ENCODE results near the gene CLDN24. TPM values are rescaled to one million over a fixed set of nuclear protein-coding genes. Genes with fewer than 3 reads are reported as not detected.

CLDN24 gene
- not detected for polyA plus RNA-seq (ENCODE audit: insufficient read length in 4 of 4)

DNA sequence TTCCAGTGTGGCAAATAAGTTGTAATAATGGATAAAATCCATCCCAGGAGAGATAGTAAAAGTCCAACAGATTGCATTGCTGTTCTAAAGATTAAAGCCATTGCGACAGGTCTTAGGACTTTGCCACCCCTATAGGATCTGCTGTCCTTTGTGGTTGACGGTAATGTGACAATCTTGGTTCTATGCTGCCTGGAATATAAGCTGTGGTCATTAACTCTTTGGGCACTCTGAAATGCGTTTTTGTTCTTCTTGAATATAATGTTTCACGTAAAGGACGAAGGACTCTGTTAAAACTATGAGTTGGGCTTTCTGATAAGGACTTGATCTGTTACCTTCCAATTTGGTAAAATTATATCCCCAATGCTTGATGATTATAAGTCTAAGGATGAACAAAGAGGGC lies at the start of gene CLDN24:
TSS of gene CLDN24 (minus strand) at position 101 of the 400 bp plus-strand sequence. CDS start at position 101, 0 bp downstream.
- DNase-seq (ENCODE audit: low read depth in 4 of 4, low spot score in 3 of 4): no peak

DNA sequence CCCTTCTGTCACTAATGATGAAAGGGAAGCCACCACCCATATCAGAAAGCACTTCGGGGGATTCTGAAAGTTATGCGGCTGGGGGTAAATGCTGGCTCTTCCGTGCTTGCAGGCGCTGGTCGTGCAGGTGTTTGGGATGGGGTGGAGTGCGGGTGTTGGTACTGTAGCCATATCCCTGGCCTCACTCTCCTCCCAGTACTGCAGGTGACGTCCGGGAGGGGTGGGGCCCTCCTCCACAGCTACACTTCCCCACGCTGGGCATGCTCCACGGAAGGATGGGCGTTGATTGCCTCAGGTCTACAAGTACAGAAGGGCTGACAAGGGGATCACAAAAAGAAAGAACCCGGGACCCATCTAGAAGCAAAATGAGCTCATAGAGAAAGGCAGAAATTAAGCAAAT lies 48.6 kb upstream of the CLDN24 start:
- DNase-seq (ENCODE audit: low read depth in 4 of 4, low spot score in 3 of 4): no peak

DNA sequence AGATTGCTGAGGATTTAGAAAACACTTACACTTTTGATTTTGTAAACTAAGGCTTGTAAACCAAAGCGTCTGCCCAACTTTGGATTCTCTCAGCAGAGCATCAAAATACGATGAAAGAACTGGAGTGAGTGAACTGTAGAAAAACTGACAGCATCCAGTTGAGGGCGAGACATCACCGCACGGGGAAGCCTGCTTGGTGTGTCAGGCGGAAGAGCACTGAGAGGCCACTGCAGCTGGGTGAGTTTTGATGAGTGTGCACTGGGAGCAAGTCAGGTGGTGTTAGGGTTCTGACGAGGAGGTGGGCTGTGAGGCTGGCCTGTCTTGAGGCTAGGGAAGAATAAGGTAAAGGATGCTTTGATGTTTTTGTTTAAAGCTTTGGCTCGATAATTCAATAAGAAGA lies 46.8 kb upstream of the CLDN24 start:
- no peak for DNase-seq (ENCODE audit: low read depth in 4 of 4, low spot score in 3 of 4)

DNA sequence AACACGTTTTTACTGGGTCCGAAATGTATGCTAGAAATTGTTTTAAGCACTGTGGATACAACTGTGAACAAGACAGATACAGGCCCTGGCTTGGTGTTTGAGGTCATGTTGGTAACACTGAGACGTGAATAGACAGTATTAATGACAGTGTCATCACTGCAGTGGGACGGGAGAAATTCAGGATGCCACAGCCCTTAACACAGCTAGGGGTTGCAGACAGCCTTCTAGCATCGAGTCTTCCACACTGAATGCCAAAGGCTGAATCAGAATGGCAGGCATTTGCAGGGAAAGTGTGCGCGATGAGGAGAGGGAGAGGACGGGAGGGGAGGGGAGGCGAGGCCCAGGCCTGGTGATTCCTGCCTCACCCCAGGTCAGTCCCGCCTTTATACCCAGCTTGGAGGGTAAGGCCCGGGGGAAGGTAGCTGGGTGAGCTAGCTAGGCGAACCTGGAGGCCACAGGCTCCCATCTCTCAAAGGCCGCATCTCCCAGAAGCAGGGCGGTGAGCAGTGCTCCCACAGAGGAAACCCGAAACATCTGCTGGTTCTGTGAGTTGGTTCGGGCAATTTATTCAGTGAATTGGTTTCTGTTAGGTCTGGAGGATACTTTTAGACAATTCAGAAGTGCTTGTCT lies 44.1 kb upstream of the CLDN24 start:
- DNase-seq (ENCODE audit: low read depth in 4 of 4, low spot score in 3 of 4): no peak

DNA sequence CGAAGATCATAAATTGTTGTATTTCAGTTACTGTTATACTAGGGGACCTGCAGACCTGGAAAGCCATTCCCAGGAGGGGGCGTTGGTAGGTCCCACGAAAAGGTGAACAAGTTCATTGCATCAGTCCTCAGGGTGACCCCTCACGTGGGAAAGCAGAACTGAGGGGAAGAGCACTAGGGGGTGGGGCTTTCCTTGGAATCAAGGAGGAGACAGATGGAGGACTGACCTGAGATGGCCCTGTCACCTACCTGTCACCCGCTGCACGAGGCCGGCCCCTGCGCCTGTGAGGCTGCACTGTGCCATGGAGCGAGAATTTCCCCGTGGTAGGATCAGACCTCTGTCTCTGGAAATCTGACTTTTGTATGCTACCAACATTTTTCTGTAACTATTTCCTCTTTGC lies 41.8 kb upstream of the CLDN24 start:
- DNase-seq (ENCODE audit: low read depth in 4 of 4, low spot score in 3 of 4): no peak

DNA sequence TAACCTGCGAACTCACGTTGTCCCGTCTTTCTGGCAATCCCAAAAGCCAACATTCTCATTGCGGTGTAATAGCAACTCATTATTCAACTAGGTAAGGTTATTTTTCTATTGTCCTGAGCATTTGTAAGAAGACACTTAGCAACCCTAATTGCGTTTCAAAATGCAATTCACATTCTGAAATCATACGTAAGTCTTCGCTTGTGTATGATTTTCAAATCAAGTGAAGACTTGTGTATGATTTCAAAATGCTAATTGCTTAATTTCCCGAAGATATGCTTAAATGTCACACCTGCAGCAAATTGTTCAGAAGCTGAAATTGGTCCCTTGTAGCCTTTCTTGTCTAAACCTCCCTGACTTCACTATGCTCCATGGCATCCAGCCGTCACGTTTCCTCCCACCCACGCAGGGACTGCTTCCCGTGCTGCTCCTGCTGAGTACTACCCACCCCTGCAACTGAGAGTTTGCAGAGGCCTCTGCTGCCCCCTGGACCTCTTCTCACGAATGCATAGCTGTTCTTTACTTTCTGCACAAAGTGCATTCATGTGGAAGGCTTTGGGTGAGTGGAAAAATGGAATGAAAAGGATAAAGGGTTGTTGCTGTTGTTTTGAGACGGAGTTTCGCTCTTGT lies 40.8 kb upstream of the CLDN24 start:
- DNase-seq (ENCODE audit: low read depth in 4 of 4, low spot score in 3 of 4): no peak

DNA sequence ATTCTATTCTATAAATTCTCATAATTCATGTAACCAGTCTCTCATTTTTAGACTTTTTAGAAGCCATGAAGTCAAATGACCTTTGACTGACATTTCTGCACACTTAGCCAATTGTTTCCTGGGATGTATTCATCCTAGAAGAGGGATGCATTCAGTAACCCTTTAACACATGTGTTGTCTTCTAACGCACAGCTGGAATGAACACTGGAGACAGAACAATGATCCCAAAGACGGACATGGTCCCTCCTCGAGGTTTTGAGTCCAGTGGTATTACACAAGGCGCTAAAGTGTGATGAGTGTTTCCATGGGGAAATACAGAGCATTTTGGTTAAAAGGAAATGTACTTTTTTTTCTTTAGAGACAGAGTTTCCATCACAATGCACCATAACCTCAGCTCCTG lies 39.8 kb upstream of the CLDN24 start:
- no peak for DNase-seq (ENCODE audit: low read depth in 4 of 4, low spot score in 3 of 4)

DNA sequence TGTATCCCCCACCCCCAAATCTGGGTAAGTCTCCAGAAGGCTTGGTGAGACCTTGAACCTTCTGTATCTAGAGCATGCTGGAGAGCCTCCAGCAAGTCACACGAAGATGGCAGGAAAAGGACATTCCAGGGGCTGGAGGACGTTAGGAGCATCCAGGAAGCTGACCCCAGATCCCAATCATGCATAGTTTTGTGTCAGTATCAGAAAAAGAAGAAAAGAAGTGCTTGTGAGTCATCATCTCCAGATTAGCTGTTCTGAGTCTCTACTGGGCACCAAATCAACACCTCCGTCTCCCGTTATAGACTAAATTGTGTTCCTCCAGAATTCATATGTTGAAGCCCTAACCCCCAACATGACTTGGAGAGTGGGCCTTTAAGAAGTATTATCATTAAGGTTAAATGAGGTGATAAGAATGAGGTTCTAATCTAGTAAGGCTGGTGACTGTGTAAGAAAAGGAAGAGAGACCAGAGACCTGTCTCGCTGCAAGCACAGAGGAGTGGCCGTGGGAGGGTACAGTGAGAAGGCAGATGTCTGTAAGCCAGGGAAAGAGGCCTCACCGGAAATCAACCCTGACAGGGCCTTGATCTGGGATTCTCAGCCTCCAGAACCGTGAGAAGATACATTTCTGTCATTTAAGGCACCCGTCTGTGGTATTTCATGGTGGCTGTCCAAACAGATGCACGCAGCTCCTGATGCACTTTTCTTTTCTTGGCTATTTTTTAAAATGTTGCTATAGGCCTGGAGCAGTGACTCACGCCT lies 38.1 kb upstream of the CLDN24 start:
- no peak for DNase-seq (ENCODE audit: low read depth in 4 of 4, low spot score in 3 of 4)

DNA sequence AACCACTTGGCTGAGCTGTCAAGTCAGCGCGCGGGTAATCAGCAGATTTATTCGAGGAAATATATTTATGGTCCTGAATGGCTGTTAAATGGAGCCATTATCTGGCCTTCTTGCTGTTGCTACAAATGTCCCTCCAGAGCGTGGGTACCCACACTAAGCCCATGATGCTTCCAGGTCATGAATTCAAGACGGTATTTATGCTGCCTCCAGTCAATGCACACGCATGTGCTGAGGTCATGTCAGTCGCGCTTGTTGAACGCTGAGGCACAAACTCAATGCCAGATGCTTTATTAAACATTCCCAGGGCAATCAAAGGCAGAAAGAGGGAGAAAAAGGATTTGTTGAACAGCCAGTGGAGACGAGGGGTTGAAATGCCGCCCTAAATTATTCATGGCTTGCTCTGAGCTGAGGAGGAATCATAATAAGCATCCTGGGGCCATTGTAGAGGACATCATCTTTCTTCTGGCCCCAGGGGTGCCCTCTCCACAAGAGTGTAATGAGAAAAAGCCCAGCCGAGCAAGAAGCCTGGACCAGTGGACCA lies 36.1 kb upstream of the CLDN24 start:
- no peak for DNase-seq (ENCODE audit: low read depth in 4 of 4, low spot score in 3 of 4)

DNA sequence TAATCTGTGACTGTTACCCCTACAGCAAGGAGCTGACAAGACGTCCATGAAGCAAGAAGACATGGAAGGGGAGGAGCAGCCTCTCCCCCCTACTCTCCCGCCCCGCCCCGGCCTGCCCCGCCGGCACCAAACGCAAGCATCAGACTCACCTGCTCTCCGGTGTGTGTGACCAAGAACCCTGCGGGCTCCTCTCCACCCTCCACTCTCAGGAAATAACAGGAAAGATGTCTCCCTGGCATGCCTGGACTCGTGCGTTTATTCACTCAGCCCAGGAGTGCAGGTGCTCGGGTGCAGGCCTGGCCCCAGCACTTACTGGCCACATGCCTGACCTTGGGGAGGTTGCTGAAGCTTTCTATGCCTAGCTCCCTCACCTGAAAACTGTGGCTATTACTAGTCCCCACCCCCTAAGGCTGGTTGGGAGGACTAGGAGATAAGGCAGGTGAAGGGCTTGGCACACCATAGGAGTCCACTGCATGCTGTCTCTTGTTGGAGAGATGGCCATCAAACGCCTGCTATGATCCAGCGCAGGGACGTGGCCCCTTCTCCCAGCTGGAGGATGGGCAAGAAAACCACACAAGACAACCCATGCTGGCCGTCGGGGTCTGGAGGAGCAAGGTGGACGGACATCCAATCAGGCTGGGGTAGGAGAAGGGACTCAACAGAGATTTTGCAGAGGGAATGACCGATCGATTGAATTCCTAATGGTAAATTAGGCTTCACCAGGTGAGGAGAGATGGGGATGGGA lies 34.9 kb upstream of the CLDN24 start:
- no peak for DNase-seq (ENCODE audit: low read depth in 4 of 4, low spot score in 3 of 4)

DNA sequence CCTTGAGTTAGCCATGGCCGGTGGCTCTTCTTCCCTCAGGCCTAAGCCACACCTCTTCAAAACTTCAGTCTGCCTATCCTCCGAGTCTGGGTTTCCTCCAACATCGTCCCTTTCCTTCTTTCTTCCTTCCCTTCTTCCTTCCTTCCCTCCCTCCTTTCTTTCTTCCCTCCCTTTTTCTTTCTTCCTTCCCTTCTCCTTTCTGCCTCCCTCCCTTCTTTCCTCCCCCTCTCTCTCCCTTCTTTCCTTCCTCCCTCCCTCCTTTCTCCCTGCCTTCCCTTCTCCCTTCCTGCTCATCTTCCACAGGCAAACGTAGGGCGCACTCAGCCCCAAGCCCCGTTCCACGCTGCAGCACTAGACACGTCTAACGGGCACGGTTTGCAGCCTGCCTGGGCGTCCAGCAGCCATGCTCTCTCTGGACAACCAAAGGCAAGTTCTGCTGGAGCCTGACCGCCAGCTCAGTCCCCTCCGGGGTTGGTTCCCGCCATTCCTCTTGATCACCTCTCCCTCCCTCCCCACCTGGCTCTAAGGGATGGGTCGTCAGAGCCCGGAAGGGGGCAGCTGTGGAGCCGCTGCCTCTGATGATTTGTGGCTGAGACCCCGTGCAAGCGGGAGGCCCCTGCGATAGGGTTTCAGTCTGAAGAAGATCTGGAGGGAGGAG lies 34.1 kb upstream of the CLDN24 start:
- DNase-seq (ENCODE audit: low read depth in 4 of 4, low spot score in 3 of 4): no peak

DNA sequence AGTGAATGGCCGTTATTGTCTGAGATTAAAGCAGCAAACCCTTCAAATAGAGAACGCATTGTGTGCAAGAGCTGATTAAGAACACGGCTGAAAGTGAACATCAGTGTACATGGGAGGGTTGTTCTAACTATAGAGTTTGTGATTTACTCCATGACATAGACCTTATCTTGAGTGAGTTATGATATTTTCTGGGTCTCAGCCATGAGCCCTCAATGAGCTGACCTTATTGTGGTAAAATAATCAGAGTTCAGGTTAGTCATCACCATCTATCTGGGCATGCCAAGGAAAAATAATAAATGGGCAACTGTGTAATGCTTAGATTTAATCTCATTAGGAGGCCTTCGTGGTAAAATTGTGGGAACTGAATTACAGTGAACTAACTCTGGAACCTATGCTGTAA lies 33.2 kb upstream of the CLDN24 start:
- no peak for DNase-seq (ENCODE audit: low read depth in 4 of 4, low spot score in 3 of 4)

DNA sequence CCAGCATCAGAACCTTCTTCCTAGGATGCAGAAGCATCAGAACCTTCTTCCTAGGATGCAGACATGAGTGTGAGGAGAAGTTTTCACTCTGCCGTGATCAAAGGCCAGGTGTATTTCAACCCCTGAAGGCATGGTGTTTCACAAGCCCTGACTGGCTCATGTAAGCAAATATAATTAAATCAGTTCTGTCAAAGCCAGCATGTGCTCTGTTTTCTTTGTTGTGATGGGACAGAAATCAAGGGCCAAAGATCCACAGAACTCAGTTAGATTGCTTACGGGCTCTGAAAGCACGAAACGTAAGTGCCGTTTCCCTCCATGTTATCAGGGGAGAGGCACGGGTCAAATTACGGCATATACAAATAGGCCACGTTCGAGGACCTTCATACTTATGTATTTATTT lies 32.0 kb upstream of the CLDN24 start:
- DNase-seq (ENCODE audit: low read depth in 4 of 4, low spot score in 3 of 4): no peak

DNA sequence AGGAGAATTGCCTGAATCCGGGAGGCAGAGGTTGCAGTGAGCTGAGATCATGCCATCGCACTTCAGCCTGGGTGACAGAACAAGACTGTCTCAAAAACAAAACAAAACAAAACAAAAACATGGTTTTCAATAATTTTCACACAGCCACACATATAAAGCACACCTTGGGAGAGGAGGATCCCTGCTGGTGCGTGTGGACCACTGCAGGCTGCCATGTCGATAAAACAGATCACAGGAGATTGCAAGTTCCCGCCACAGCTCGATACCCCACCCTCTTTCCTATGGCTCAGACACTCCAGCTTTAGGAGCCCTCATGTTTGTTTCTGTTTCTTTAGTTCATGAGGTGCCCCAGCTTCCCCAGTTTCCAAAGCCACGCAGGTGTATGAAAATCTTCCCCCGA lies 31.3 kb upstream of the CLDN24 start:
- DNase-seq (ENCODE audit: low read depth in 4 of 4, low spot score in 3 of 4): no peak

DNA sequence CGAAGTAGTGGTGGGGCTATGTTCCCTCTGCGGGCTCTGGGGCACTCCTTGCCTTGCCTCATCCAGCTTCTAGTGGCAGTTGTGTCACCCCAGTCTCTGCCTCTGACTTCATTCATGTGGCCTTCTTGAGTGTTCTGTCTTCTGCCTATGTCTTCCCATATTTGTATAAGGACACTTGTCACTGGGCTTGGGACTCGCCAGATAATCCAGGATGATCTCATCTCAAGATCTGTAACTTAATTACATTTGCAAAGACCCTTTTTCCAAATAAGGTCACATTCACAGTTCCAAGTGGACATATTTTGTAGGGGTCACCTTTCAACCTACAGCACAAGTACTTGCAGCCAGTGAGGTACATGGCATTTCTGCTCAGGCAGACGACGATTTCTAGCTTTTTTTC lies 30.3 kb upstream of the CLDN24 start:
- DNase-seq (ENCODE audit: low read depth in 4 of 4, low spot score in 3 of 4): no peak

DNA sequence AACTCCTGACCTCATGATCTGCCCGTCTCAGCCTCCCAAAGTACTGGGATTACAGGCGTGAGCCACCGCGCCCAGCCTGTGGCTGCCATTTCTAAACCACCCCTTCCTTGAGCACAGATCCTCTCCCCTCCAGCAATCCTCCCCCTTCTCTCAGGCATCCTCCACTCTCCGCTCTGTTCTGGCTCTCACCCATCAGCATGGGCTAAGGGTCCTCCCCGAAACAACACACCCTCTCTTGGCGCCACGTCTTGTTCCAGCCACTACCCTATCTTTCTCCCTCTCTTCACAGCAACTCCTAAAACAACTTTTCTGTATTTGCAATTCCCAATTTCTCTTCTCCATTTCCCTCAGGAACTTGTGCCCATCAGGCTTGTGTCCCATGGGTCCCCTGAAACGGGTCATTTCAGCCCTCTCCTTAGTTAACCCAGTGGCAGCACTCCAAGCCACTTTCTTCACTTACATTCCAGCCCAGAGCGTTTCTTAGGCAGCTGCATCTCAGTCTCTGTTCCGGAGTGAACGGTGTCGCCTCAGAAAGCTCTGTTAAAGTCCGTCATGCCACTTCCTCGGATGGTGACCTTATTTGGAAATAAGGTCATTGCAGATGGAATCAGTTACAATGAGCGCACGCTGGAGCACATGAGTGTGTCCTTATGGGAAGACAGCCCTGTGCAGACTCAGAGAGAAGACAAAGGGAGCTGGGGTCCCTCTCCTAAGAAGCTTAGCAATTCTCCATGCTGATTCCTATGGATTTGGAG lies 28.3 kb upstream of the CLDN24 start:
- DNase-seq (ENCODE audit: low read depth in 4 of 4, low spot score in 3 of 4): no peak

DNA sequence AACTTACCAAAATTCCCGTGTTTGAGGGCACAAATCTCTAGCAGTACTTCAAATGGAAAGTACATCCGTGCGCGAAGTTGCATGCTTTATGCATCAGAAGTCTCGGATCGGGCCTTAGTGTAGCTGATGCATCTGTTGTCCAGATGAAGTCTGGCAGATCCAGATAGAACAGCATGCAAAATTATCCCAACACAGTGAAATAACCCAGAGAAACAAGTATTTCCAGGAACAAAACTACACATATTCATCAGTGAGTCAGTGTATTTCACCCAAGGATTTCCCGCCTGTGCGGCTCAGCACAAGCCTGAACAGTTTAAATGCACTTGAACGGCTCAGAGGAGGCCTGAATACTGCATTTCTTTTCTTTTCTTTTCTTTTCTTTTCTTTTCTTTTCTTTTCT lies 27.4 kb upstream of the CLDN24 start:
- DNase-seq (ENCODE audit: low read depth in 4 of 4, low spot score in 3 of 4): no peak

DNA sequence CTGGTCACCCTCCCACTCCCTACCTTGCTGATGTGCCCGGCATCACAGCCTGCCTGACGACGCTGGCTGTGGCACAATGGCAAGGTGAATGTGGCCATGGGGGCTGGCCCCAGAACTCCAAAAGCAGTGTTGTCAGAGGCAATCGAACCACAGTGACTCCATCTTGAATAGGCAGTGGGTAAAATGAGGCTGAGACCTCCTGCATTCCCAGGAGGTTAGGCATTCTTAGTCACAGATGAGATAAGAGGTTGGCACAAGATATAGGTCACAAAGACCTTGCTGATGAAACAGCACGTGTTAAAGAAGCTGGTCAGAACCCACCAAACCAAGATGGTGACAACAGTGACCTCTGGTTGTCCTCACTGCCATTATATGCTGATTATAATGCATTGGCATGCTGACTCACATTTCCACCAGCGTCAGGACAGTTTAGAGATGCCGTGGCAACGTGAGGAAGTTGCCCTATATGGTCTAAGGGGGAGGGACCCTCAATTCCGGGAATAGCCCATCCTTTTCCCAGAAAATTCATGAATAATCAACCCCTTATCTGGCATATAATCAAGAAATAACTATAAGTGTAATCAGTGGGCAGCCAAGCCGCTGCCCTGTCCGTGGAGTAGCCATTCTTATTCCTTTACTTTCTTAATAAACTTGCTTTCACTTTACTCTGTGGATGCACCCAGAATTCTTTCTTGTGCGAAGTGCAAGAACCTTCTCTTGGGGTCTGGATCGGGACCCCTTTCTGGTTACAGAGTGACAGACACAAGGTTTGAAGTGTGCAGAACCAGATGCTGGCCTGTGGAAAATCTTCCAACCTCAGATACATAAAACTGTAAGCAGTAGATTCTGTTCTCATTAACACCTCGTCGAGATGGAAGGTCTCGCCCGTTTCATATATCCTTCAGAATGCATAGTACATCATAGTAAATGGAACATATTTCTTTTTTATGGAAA lies 26.8 kb upstream of the CLDN24 start:
- no peak for DNase-seq (ENCODE audit: low read depth in 4 of 4, low spot score in 3 of 4)

DNA sequence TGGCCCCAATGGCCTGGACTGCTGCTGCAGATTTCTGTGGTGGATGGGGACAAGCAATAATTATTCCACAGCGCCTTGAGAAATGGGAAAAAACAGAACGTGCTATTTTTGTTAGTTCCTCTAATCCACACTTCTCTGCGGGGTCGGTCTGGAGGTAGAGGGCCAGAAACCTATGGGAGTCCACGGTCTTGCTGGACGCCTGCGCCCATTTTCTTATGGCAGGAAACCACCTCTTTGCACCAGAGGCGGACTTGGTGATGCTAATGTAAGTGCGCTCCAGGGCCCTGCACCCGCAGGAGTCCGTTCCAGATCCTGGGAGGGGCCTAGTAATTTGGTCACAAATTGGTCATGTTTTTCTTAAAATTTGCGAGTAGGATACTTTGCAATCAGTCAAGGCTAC lies 25.9 kb upstream of the CLDN24 start:
- DNase-seq (ENCODE audit: low read depth in 4 of 4, low spot score in 3 of 4): no peak

Measured in left renal pelvis (tissue), 4 donors.